Amniotic epithelial cell (primary cell): ENCODE results near the gene PCED1B.
"Not testable (repeated sequence)": the region's sequence is repeated elsewhere in the genome, so short reads cannot be mapped to it uniquely, and the experiment has no call there.

Experiments used
- DNase-seq: peaks from one replicate; pipeline ENCODE4 v3.0.0-alpha.2; 2010; ENCODE audit warnings: low read depth

The PCED1B gene

GRCh38 chr12:47272412-47273190 is 193.2 kb downstream of the PCED1B start:
- peak; percentile 71 for DNase-seq

- no peak for DNase-seq
These were observed 193.8 kb downstream of the PCED1B start for GRCh38 chr12:47273191-47273626.

GRCh38 chr12:47274760-47275159 is 195.3 kb downstream of the PCED1B start:
- DNase-seq: no peak

GRCh38 chr12:47276253-47276620 is 196.8 kb downstream of the PCED1B start:
- no peak for DNase-seq

GRCh38 chr12:47276621-47277309 is 197.3 kb downstream of the PCED1B start:
- peak; percentile 57 for DNase-seq

GRCh38 chr12:47277972-47278448 is 198.6 kb downstream of the PCED1B start:
- peak; percentile 95 for DNase-seq

GRCh38 chr12:47279758-47280157 is 200.3 kb downstream of the PCED1B start:
- not testable (repeated sequence) for DNase-seq

GRCh38 chr12:47280543-47281300 is 201.3 kb downstream of the PCED1B start:
- DNase-seq: peak; percentile 77

- DNase-seq: peak; percentile 56
These were observed 202.3 kb downstream of the PCED1B start for GRCh38 chr12:47281667-47282171.

- peak; percentile 92 for DNase-seq
These were observed 202.8 kb downstream of the PCED1B start for GRCh38 chr12:47282206-47282605.
